Ishikawa (cell line): ENCODE results near the gene CRYBG2.
A peak's percentile ranks its signal among the peaks of the same experiment; 100 is the strongest.

ENCODE experiments used
- CEBPB ChIP-seq: IDR thresholded peaks from 2 replicates; pipeline ENCODE4 v1.6.1; 2012
- CREB1 ChIP-seq: IDR thresholded peaks from 2 replicates; pipeline ENCODE4 v1.6.1; 2012; ENCODE audit warnings: low read depth
- EGR1 ChIP-seq: IDR thresholded peaks from 2 replicates; pipeline ENCODE4 v1.6.1; 2012
- EP300 ChIP-seq: IDR thresholded peaks from 2 replicates; pipeline ENCODE4 v1.6.1; 2012; ENCODE audit warnings: borderline replicate concordance
- FOXM1 ChIP-seq: IDR thresholded peaks from 2 replicates; pipeline ENCODE4 v1.6.1; 2012; ENCODE audit warnings: low read depth, borderline replicate concordance
- MAX ChIP-seq: IDR thresholded peaks from 2 replicates; pipeline ENCODE4 v1.6.1; 2012
- NFIC ChIP-seq: IDR thresholded peaks from 2 replicates; pipeline ENCODE4 v1.6.1; 2012
- RAD21 ChIP-seq: IDR thresholded peaks from 2 replicates; pipeline ENCODE4 v1.6.1; 2012; ENCODE audit warnings: low read depth
- TAF1 ChIP-seq: IDR thresholded peaks from 2 replicates; pipeline ENCODE4 v1.6.1; 2012; ENCODE audit warnings: low read depth, mild to moderate bottlenecking
- TCF12 ChIP-seq: IDR thresholded peaks from 2 replicates; pipeline ENCODE4 v1.6.1; 2012; ENCODE audit warnings: low read depth
- TEAD4 ChIP-seq: IDR thresholded peaks from 2 replicates; pipeline ENCODE4 v1.6.1; 2012
- YY1 ChIP-seq: IDR thresholded peaks from 2 replicates; pipeline ENCODE4 v1.6.1; 2012; ENCODE audit warnings: low read depth
- ZBTB7A ChIP-seq: IDR thresholded peaks from 2 replicates; pipeline ENCODE4 v1.6.1; 2012; ENCODE audit warnings: low read depth
- TF ChIP-seq, protein P1 (sequence below): IDR thresholded peaks from 2 replicates; pipeline ENCODE4 v1.6.1; 2012; ENCODE audit warnings: low read depth, mild to moderate bottlenecking
- TF ChIP-seq, protein P2 (sequence below): IDR thresholded peaks from 2 replicates; pipeline ENCODE4 v1.6.1; 2012

The CRYBG2 gene

DNA sequence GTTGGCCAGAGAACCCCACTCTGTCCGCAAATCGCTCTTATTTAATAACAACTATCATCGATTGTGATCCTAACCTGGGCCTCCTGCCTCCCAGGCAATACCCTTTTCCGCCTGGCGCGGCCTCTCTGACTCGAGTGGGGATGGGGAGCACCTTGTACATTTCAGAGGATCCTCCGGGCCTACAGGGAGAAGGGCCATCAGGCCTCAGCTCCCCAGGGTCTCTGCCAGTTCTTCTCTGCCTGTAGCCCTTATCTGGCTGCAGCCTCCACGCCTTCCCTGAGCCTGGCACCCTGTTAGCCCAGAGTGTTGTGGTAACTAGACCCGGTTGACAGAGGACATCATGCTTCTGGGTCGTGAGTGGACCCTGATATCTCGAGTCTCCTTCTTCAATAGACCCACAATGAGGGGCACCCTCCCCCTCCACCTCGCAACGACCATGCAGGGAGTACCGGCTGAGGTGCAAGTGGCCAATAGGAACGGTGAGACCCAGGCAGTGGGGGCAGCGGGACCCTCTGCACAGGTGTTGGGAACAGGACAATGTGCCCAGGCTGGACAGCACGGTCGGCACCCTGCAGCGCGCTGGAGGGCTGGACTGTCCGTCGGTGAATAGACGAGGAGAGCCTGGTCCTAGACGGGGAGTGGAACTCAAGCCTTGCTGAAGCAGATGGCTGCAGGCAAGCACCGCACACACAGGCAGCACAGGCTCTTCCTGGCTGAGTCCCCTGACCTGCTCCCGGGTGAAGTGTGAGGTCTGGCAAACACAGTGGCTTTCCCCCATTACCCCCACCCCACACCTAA is 7.1 kb upstream of the CRYBG2 start:
- no peak for TF ChIP-seq TEAD4
- no peak for TF ChIP-seq EGR1
- TF ChIP-seq, protein P1, sequence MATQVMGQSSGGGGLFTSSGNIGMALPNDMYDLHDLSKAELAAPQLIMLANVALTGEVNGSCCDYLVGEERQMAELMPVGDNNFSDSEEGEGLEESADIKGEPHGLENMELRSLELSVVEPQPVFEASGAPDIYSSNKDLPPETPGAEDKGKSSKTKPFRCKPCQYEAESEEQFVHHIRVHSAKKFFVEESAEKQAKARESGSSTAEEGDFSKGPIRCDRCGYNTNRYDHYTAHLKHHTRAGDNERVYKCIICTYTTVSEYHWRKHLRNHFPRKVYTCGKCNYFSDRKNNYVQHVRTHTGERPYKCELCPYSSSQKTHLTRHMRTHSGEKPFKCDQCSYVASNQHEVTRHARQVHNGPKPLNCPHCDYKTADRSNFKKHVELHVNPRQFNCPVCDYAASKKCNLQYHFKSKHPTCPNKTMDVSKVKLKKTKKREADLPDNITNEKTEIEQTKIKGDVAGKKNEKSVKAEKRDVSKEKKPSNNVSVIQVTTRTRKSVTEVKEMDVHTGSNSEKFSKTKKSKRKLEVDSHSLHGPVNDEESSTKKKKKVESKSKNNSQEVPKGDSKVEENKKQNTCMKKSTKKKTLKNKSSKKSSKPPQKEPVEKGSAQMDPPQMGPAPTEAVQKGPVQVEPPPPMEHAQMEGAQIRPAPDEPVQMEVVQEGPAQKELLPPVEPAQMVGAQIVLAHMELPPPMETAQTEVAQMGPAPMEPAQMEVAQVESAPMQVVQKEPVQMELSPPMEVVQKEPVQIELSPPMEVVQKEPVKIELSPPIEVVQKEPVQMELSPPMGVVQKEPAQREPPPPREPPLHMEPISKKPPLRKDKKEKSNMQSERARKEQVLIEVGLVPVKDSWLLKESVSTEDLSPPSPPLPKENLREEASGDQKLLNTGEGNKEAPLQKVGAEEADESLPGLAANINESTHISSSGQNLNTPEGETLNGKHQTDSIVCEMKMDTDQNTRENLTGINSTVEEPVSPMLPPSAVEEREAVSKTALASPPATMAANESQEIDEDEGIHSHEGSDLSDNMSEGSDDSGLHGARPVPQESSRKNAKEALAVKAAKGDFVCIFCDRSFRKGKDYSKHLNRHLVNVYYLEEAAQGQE = no peak
- TF ChIP-seq, protein P2, sequence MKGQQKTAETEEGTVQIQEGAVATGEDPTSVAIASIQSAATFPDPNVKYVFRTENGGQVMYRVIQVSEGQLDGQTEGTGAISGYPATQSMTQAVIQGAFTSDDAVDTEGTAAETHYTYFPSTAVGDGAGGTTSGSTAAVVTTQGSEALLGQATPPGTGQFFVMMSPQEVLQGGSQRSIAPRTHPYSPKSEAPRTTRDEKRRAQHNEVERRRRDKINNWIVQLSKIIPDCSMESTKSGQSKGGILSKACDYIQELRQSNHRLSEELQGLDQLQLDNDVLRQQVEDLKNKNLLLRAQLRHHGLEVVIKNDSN = no peak
- no peak for TF ChIP-seq TAF1
- no peak for TF ChIP-seq YY1
- TF ChIP-seq EP300 = no peak
- TF ChIP-seq CEBPB = no peak
- TF ChIP-seq NFIC = no peak
- TF ChIP-seq CREB1 = no peak
- no peak for TF ChIP-seq MAX
- no peak for TF ChIP-seq ZBTB7A

GRCh38 chr1:26359981-26360806 is 6.3 kb upstream of the CRYBG2 start:
- no peak for TF ChIP-seq CREB1
- no peak for TF ChIP-seq MAX

- TF ChIP-seq TAF1 (no peak), RAD21 (no peak), YY1 (no peak), ZBTB7A (no peak), CREB1 (no peak), TCF12 (no peak), EGR1 (no peak), MAX (no peak), TEAD4 (no peak), NFIC (no peak), FOXM1 (no peak), CEBPB (no peak), EP300 (no peak)
- TF ChIP-seq, protein P1 = no peak
- TF ChIP-seq, protein P2 = no peak
These were observed 4.8 kb upstream of the CRYBG2 start for GRCh38 chr1:26358411-26359384.

GRCh38 chr1:26357121-26357602 is 3.2 kb upstream of the CRYBG2 start:
- TF ChIP-seq TEAD4 (no peak), MAX (no peak), FOXM1 (no peak), ZBTB7A (peak; percentile 61; the same call in 1 of the 2 replicates), EGR1 (peak; percentile 78), EP300 (peak; percentile 27; the same call in 1 of the 2 replicates)
